Endothelial cell (in vitro differentiated cells): Measurements from ENCODE around the gene CENPV. TPM values are rescaled to one million over a fixed set of nuclear protein-coding genes. Genes with fewer than 3 reads are reported as not detected.

Source experiments
- DNase-seq: peaks from one replicate; pipeline ENCODE4 v3.0.0; 2021; ENCODE audit warnings: low spot score
- H3K27ac Mint-ChIP-seq: one replicate; pipeline ENCODE4 v1.8.0; 2021; ENCODE audit warnings: mixed read lengths, inconsistent platforms; ENCODE audit not compliant: unreplicated experiment
- H3K27me3 Mint-ChIP-seq: one replicate; pipeline ENCODE4 v1.8.0; 2021; ENCODE audit warnings: mild to moderate bottlenecking, moderate library complexity, mixed read lengths, inconsistent platforms; ENCODE audit not compliant: unreplicated experiment
- H3K36me3 Mint-ChIP-seq: one replicate; pipeline ENCODE4 v1.8.0; 2021; ENCODE audit warnings: mild to moderate bottlenecking, low read depth, mixed read lengths, inconsistent platforms; ENCODE audit not compliant: unreplicated experiment
- H3K4me1 Mint-ChIP-seq: one replicate; pipeline ENCODE4 v1.8.0; 2021; ENCODE audit warnings: mild to moderate bottlenecking, mixed read lengths, inconsistent platforms; ENCODE audit not compliant: unreplicated experiment
- H3K4me3 Mint-ChIP-seq: one replicate; pipeline ENCODE4 v1.8.0; 2021; ENCODE audit warnings: mild to moderate bottlenecking, mixed read lengths, inconsistent platforms; ENCODE audit not compliant: unreplicated experiment
- H3K9me3 Mint-ChIP-seq: one replicate; pipeline ENCODE4 v1.8.0; 2021; ENCODE audit warnings: mixed read lengths, inconsistent platforms; ENCODE audit not compliant: unreplicated experiment
- CTCF ChIP-seq: fragments of 200-600 bp; sonication (generic); IDR thresholded peaks from one replicate; pipeline ENCODE4 v1.5.0; 2021; ENCODE audit warnings: antibody characterized with exemption; ENCODE audit not compliant: unreplicated experiment
- total RNA-seq: library from RNA; stranded (reverse); fragmentation: NEBNext Ultra II Directional; extraction: Animal tissue kit (Norgen Biotek cat#: 25700); gene quantifications from one replicate; pipeline ENCODE4 v1.2.1, GENCODE V29; 2021; ENCODE audit not compliant: unreplicated experiment

Gene CENPV
- total RNA-seq, 1 donor from 2014 or later: 11.4 TPM

- no peaks in the 10 kb centered on the region for H3K27me3 Mint-ChIP-seq
- no peak for TF ChIP-seq CTCF
- H3K36me3 Mint-ChIP-seq: peaks cover 3% of the 10 kb centered on the region
- no peak overlapping the region for H3K4me3 Mint-ChIP-seq
- no peaks in the 10 kb centered on the region for H3K9me3 Mint-ChIP-seq
- peaks cover 15% of the 10 kb centered on the region for H3K4me1 Mint-ChIP-seq
- H3K27ac Mint-ChIP-seq: no peak overlapping the region
- DNase-seq: no peak
These were observed 58.7 kb downstream of the CENPV start for GRCh38 chr17:16294560-16294959.

- TF ChIP-seq CTCF: no peak
- Mint-ChIP-seq H3K4me1 (peaks cover 15% of the 10 kb centered on the region), H3K27ac (no peak overlapping the region), H3K9me3 (no peaks in the 10 kb centered on the region), H3K36me3 (peaks cover 3% of the 10 kb centered on the region), H3K4me3 (no peak overlapping the region), H3K27me3 (no peaks in the 10 kb centered on the region)
- no peak for DNase-seq
These were observed 59.3 kb downstream of the CENPV start for GRCh38 chr17:16293931-16294330.

Other genes with a start within 250 kb of the CENPV start
- gene NCOR1, start 137.9 kb downstream of the CENPV start, total RNA-seq: 104 TPM
- 23.1 TPM for gene PIGL, start 136.3 kb downstream of the CENPV start, total RNA-seq
- gene UBB, start 27.6 kb upstream of the CENPV start, total RNA-seq: 2,050 TPM
- 4.8 TPM for gene TRPV2, start 62.1 kb upstream of the CENPV start, total RNA-seq
- 0.95 TPM for gene LRRC75A, start 138.7 kb upstream of the CENPV start, total RNA-seq
- gene ZNF287, start 215.7 kb upstream of the CENPV start, total RNA-seq: 8.0 TPM